ENCODE data around the gene PTPRT.

Gene PTPRT

GRCh38 chr20:42985628-42986027 is 204.1 kb downstream of the PTPRT start:
- H3K4me2 ChIP-seq (ENCODE audit: insufficient read depth, low read length), result no peak overlapping the region
- H3K4me3 ChIP-seq (ENCODE audit: low read depth in 1 of 2, low read length in 2 of 2), result no peak overlapping the region
- TF ChIP-seq CTCF (IDR thresholded peaks at IDR 0.05; ENCODE audit: borderline replicate concordance, extremely low read depth, low read length, poor library complexity, severe bottlenecking) (peak; percentile 25), EZH2 (IDR thresholded peaks at IDR 0.05; ENCODE audit: borderline replicate concordance, low read depth, low read length, severe bottlenecking) (no peak)
- H3K27me3 ChIP-seq (ENCODE audit: insufficient read depth, low read length, poor library complexity), result no peaks in the 10 kb centered on the region
- H3K36me3 ChIP-seq (ENCODE audit: insufficient read depth, low read length), result no peaks in the 10 kb centered on the region
- no peak overlapping the region for H3K9ac ChIP-seq (ENCODE audit: low read depth, low read length)
- no peaks in the 10 kb centered on the region for H3K79me2 ChIP-seq (ENCODE audit: insufficient read depth, low read length)
- no peaks in the 10 kb centered on the region for H3K9me3 ChIP-seq (ENCODE audit: insufficient read depth, low read length, severe bottlenecking)
- no peak for ATAC-seq (ENCODE audit: insufficient read depth, low read depth)
- no peak overlapping the region for H3K27ac ChIP-seq (ENCODE audit: low read length)
- H2AFZ ChIP-seq (ENCODE audit: low read depth, low read length), result no peak overlapping the region
- DNase-seq, result no peak
- H4K20me1 ChIP-seq (ENCODE audit: insufficient read depth, low read length), result no peaks in the 10 kb centered on the region
- no peaks in the 10 kb centered on the region for H3K4me1 ChIP-seq (ENCODE audit: insufficient read depth, low read length)

- H3K27me3 ChIP-seq (ENCODE audit: insufficient read depth, low read length, poor library complexity), result no peaks in the 10 kb centered on the region
- no peak for ATAC-seq (ENCODE audit: insufficient read depth, low read depth)
- no peak for DNase-seq
Measured at GRCh38 chr20:42982218-42982617, 207.5 kb downstream of the PTPRT start.

GRCh38 chr20:42981253-42981652 is 208.5 kb downstream of the PTPRT start:
- H3K27ac ChIP-seq (ENCODE audit: low read length), result no peak overlapping the region
- H3K9me3 ChIP-seq (ENCODE audit: insufficient read depth, low read length, severe bottlenecking), result no peaks in the 10 kb centered on the region
- H2AFZ ChIP-seq (ENCODE audit: low read depth, low read length), result no peak overlapping the region
- no peak overlapping the region for H3K9ac ChIP-seq (ENCODE audit: low read depth, low read length)
- no peak for TF ChIP-seq EZH2 (IDR thresholded peaks at IDR 0.05; ENCODE audit: borderline replicate concordance, low read depth, low read length, severe bottlenecking)
- no peak for TF ChIP-seq CTCF (IDR thresholded peaks at IDR 0.05; ENCODE audit: borderline replicate concordance, extremely low read depth, low read length, poor library complexity, severe bottlenecking)
- no peak overlapping the region for H3K4me2 ChIP-seq (ENCODE audit: insufficient read depth, low read length)
- no peaks in the 10 kb centered on the region for H3K27me3 ChIP-seq (ENCODE audit: insufficient read depth, low read length, poor library complexity)
- H3K79me2 ChIP-seq (ENCODE audit: insufficient read depth, low read length), result no peaks in the 10 kb centered on the region
- no peak overlapping the region for H3K4me3 ChIP-seq (ENCODE audit: low read depth in 1 of 2, low read length in 2 of 2)
- no peaks in the 10 kb centered on the region for H3K36me3 ChIP-seq (ENCODE audit: insufficient read depth, low read length)
- DNase-seq, result no peak
- no peaks in the 10 kb centered on the region for H4K20me1 ChIP-seq (ENCODE audit: insufficient read depth, low read length)
- H3K4me1 ChIP-seq (ENCODE audit: insufficient read depth, low read length), result no peaks in the 10 kb centered on the region
- no peak for ATAC-seq (ENCODE audit: insufficient read depth, low read depth)

More at GRCh38 chr20:42982218-42982617, 207.5 kb downstream of the PTPRT start:
- H3K79me2 ChIP-seq (ENCODE audit: insufficient read depth, low read length), result no peaks in the 10 kb centered on the region
- H3K9me3 ChIP-seq (ENCODE audit: insufficient read depth, low read length, severe bottlenecking), result no peaks in the 10 kb centered on the region
- H3K36me3 ChIP-seq (ENCODE audit: insufficient read depth, low read length), result no peaks in the 10 kb centered on the region
- no peaks in the 10 kb centered on the region for H3K4me1 ChIP-seq (ENCODE audit: insufficient read depth, low read length)
- no peak overlapping the region for H3K9ac ChIP-seq (ENCODE audit: low read depth, low read length)
- H3K4me2 ChIP-seq (ENCODE audit: insufficient read depth, low read length), result no peak overlapping the region
- H3K4me3 ChIP-seq (ENCODE audit: low read depth in 1 of 2, low read length in 2 of 2), result no peak overlapping the region
- no peak overlapping the region for H2AFZ ChIP-seq (ENCODE audit: low read depth, low read length)
- no peak overlapping the region for H3K27ac ChIP-seq (ENCODE audit: low read length)
- H4K20me1 ChIP-seq (ENCODE audit: insufficient read depth, low read length), result no peaks in the 10 kb centered on the region
- no peak for TF ChIP-seq EZH2 (IDR thresholded peaks at IDR 0.05; ENCODE audit: borderline replicate concordance, low read depth, low read length, severe bottlenecking)
- TF ChIP-seq CTCF (IDR thresholded peaks at IDR 0.05; ENCODE audit: borderline replicate concordance, extremely low read depth, low read length, poor library complexity, severe bottlenecking), result no peak

- Histone ChIP-seq H4K20me1 (ENCODE audit: insufficient read depth, low read length) (no peaks in the 10 kb centered on the region), H3K27me3 (ENCODE audit: insufficient read depth, low read length, poor library complexity) (no peaks in the 10 kb centered on the region), H2AFZ (ENCODE audit: low read depth, low read length) (no peak overlapping the region), H3K27ac (ENCODE audit: low read length) (no peak overlapping the region), H3K4me1 (ENCODE audit: insufficient read depth, low read length) (no peaks in the 10 kb centered on the region), H3K36me3 (ENCODE audit: insufficient read depth, low read length) (no peaks in the 10 kb centered on the region), H3K4me2 (ENCODE audit: insufficient read depth, low read length) (no peak overlapping the region), H3K79me2 (ENCODE audit: insufficient read depth, low read length) (no peaks in the 10 kb centered on the region), H3K9me3 (ENCODE audit: insufficient read depth, low read length, severe bottlenecking) (no peaks in the 10 kb centered on the region), H3K4me3 (ENCODE audit: low read depth in 1 of 2, low read length in 2 of 2) (no peak overlapping the region), H3K9ac (ENCODE audit: low read depth, low read length) (no peak overlapping the region)
- ATAC-seq (ENCODE audit: insufficient read depth, low read depth), result no peak
- no peak for TF ChIP-seq CTCF (IDR thresholded peaks at IDR 0.05; ENCODE audit: borderline replicate concordance, extremely low read depth, low read length, poor library complexity, severe bottlenecking)
- no peak for TF ChIP-seq EZH2 (IDR thresholded peaks at IDR 0.05; ENCODE audit: borderline replicate concordance, low read depth, low read length, severe bottlenecking)
- no peak for DNase-seq
Measured at GRCh38 chr20:42979720-42980119, 210.0 kb downstream of the PTPRT start.
